K562 (cell line): ENCODE results near the gene VAC14. TPM values are rescaled to one million over a fixed set of nuclear protein-coding genes. Genes with fewer than 3 reads are reported as not detected.

ENCODE experiments used
- ATAC-seq: fragments of 200-7000 bp; cut with Tn5 transposase; 3 replicates; pipeline ENCODE4 v1.9.1; 2020; ENCODE audit warnings: moderate library complexity
- BruUV-seq: library from RNA; stranded (reverse); fragments of 400-500 nt; replicated peaks from 2 replicates; lab custom pipeline; 2021; lab: Mats Ljungman, UMichigan
- CTCF ChIA-PET: fragments of 300-600 bp; formaldehyde crosslinking; extraction: SDS; loops from one replicate; lab custom pipeline; 2021; ENCODE audit warnings: low intra/inter-chr PET ratio; lab: Yijun Ruan, JAX
- POLR2A ChIA-PET: fragments of 300-600, 350-650 bp; sonication (Branson Sonifier 250); formaldehyde crosslinking; extraction: SDS; loops from one replicate; lab custom pipeline; 2021; ENCODE audit warnings: antibody characterized with exemption, inconsistent platforms; lab: Yijun Ruan, JAX
- DNase-seq, 4 experiments: peaks; one replicate each; pipeline versions ENCODE4 v3.0.0 to v3.0.0-alpha.2; 2011 to 2018; ENCODE audit warnings: low spot score in 3 of 4, mixed read lengths in 3 of 4; ENCODE audit errors: extremely low read depth in 1 of 4
- FAIRE-seq: peaks from 2 replicates; lab custom pipeline; 2011; peaks lifted over from hg19 to GRCh38; lab: Jason Lieb, UNC
- H2AFZ ChIP-seq: 2 replicates; pipeline ENCODE4 v1.6.0; 2011; ENCODE audit warnings: low read depth, low read length, control low read depth, inconsistent platforms
- H3K27ac ChIP-seq: fragments of 200-600 bp; 3 replicates; pipeline ENCODE4 v1.8.0; 2011; ENCODE audit warnings: low read depth, mild to moderate bottlenecking, control low read depth, inconsistent platforms, low read length, moderate library complexity, mixed read lengths; ENCODE audit errors: extremely low read depth
- H3K27me3 ChIP-seq, 2 experiments: fragments of 300-600 bp in 1 of 2; 2 replicates in 1 of 2; 3 replicates in 1 of 2; pipeline versions ENCODE4 v1.6.0 to v1.8.0; 2011; ENCODE audit warnings: inconsistent platforms in 2 of 2, low read length in 2 of 2, mild to moderate bottlenecking in 1 of 2, mixed read lengths in 1 of 2, moderate library complexity in 1 of 2; ENCODE audit not compliant: control insufficient read depth in 2 of 2, insufficient read depth in 2 of 2
- H3K36me3 ChIP-seq: fragments of 300-600 bp; 3 replicates; pipeline ENCODE4 v1.8.0; 2011; ENCODE audit warnings: mild to moderate bottlenecking, low read length, inconsistent platforms; ENCODE audit not compliant: control insufficient read depth, insufficient read depth
- H3K4me1 ChIP-seq, 2 experiments: fragments of 200-600 bp in 1 of 2; replicated peaks in 1 of 2; 2 replicates in 1 of 2; 3 replicates in 1 of 2; pipeline versions ENCODE4 v1.5.1 to v1.8.0; 2011; ENCODE audit warnings: inconsistent platforms in 2 of 2, low read length in 2 of 2, mild to moderate bottlenecking in 1 of 2, mixed read lengths in 1 of 2, moderate library complexity in 1 of 2; ENCODE audit not compliant: control insufficient read depth in 2 of 2, insufficient read depth in 2 of 2
- H3K4me2 ChIP-seq: 2 replicates; pipeline ENCODE4 v1.6.1; 2011; ENCODE audit warnings: low read length, control low read depth, inconsistent platforms, mixed read lengths; ENCODE audit not compliant: insufficient read depth
- H3K4me3 ChIP-seq: fragments of 200-600 bp; sonication (generic), shearing (Covaris generic); 2 replicates; pipeline ENCODE4 v1.5.1; 2016; ENCODE audit warnings: control low read depth, inconsistent platforms
- H3K79me2 ChIP-seq: fragments of 200-600 bp; 3 replicates; pipeline ENCODE4 v1.8.0; 2011; ENCODE audit warnings: low read length, inconsistent platforms; ENCODE audit not compliant: control insufficient read depth, insufficient read depth
- H3K9ac ChIP-seq, 2 experiments: 2 replicates each; pipeline versions ENCODE4 v1.6.0 to v1.6.1; 2011; ENCODE audit warnings: low read depth in 2 of 2, low read length in 2 of 2, control low read depth in 1 of 2, inconsistent platforms in 1 of 2, mild to moderate bottlenecking in 1 of 2, mixed read lengths in 1 of 2; ENCODE audit not compliant: insufficient read depth in 1 of 2
- H3K9me1 ChIP-seq: one replicate; pipeline ENCODE4 v1.6.0; 2011; ENCODE audit warnings: inconsistent platforms, mild to moderate bottlenecking, low read length, moderate library complexity; ENCODE audit not compliant: control insufficient read depth, insufficient read depth
- H3K9me3 ChIP-seq: replicated peaks from 2 replicates; pipeline ENCODE4 v1.5.1; 2011; ENCODE audit warnings: low read depth, low read length, inconsistent platforms; ENCODE audit not compliant: control insufficient read depth, insufficient read depth
- H4K20me1 ChIP-seq: replicated peaks from 2 replicates; pipeline ENCODE4 v1.6.1; 2011; ENCODE audit warnings: low read length, inconsistent platforms, mixed read lengths; ENCODE audit not compliant: control insufficient read depth, insufficient read depth
- BCOR ChIP-seq: fragments of 450-650 bp; IDR thresholded peaks from 2 replicates; pipeline ENCODE4 v1.6.1; 2016
- BHLHE40 ChIP-seq: IDR thresholded peaks from 2 replicates; pipeline ENCODE4 v1.6.1; 2011; ENCODE audit warnings: low read length, improper control_type of control experiment
- HMGXB4 ChIP-seq: sonication (generic); formaldehyde crosslinking; IDR thresholded peaks from 2 replicates; pipeline ENCODE4 v1.8.1; 2023; ENCODE audit warnings: mild to moderate bottlenecking, missing genetic modification reagents
- KDM5B ChIP-seq: fragments of 200-600 bp; sonication (generic); IDR thresholded peaks from 2 replicates; pipeline ENCODE4 v1.6.1; 2012; ENCODE audit warnings: low read depth, mild to moderate bottlenecking, moderate library complexity, low read length, control low read depth, inconsistent platforms; ENCODE audit not compliant: insufficient replicate concordance
- NR2C1 ChIP-seq, 2 experiments: fragments of 450-650 bp; IDR thresholded peaks; 2 replicates each; pipeline ENCODE4 v1.6.1; 2017; ENCODE audit warnings: mild to moderate bottlenecking in 2 of 2, antibody characterized with exemption in 1 of 2, inconsistent platforms in 1 of 2, missing compliant biosample characterization in 1 of 2, missing genetic modification characterization in 1 of 2
- POU5F1 ChIP-seq: fragments of 150-350 bp; IDR thresholded peaks from 2 replicates; pipeline ENCODE4 v1.6.1; 2014; ENCODE audit warnings: borderline replicate concordance, low read length, low read depth, mild to moderate bottlenecking; ENCODE audit not compliant: partially characterized antibody
- RFX7 ChIP-seq: fragments of 250-450 bp; sonication (Bioruptor Pico); IDR thresholded peaks from 2 replicates; pipeline ENCODE4 v1.5.1; 2021; ENCODE audit warnings: mild to moderate bottlenecking
- ZNF140 ChIP-seq: fragments of 250-450 bp; sonication (Bioruptor Pico); IDR thresholded peaks from 2 replicates; pipeline ENCODE4 v1.8.0; 2021; ENCODE audit warnings: moderate library complexity, mild to moderate bottlenecking, inconsistent platforms
- WGBS: fragments of 100-300 bp; shearing (Covaris generic); methylation state at CpG from one replicate; pipeline ENCODE4 v1.1.6; 2016; ENCODE audit warnings: low coverage, mixed read lengths; ENCODE audit not compliant: insufficient coverage; ENCODE audit errors: missing lambda C conversion rate; 5-methylcytosine and 5-hydroxymethylcytosine counted together
- in situ Hi-C: fragments of 300-500 bp; cut with MboI; formaldehyde crosslinking; loops from 4 replicates; pipeline ENCODE4 v1.15.0; 2018; ENCODE audit warnings: inconsistent platforms, mixed read lengths
- intact Hi-C: fragments of 100-400 bp; cut with micrococcal nuclease; formaldehyde crosslinking; loops from 2 replicates; pipeline ENCODE4 v1.14.2; 2022
- polyA plus RNA-seq, 8 experiments: library from polyadenylated mRNA; depleted of rRNA in 4 of 8; stranded (reverse) in 5 of 8; unstranded in 3 of 8; fragments of >200 nt; fragmentation: Nextera tagmentation in 2 of 8; fragmentation: Illumina TruSeq in 1 of 8; extraction: Ambion mirVana in 2 of 8; extraction: Trizol in 1 of 8; gene quantifications; 2 replicates each; pipeline versions ENCODE4 v1.2.1 to v1.2.3, GENCODE V29; 2011 to 2014; ENCODE audit warnings: inconsistent platforms in 1 of 8, missing spikeins in 1 of 8
- total RNA-seq, 7 experiments: library from RNA; depleted of rRNA in 6 of 7; stranded (reverse); fragments of >200 nt in 6 of 7; fragmentation: Illumina TruSeq in 2 of 7; extraction: Trizol in 2 of 7; gene quantifications; 2 replicates each; pipeline versions ENCODE4 v1.2.1 to v1.2.3, GENCODE V29; 2011 to 2021; ENCODE audit warnings: low replicate concordance in 1 of 7

Gene VAC14
- total and polyA plus RNA-seq, 9 of the 15 experiments (the other 6 are each of a cell fraction or from before 2014, with no cell fraction given): 1.3 to 41.6 (median 26.6) TPM

- H3K9ac ChIP-seq: no peak overlapping the region; a peak in 2 of 4 replicates
- no peak for FAIRE-seq
- DNase-seq: no peak
- no peak overlapping the region for H3K27ac ChIP-seq
- TF ChIP-seq RFX7 (CRISPR knock-in tag): no peak
- TF ChIP-seq POU5F1: no peak
- TF ChIP-seq HMGXB4 (CRISPR knock-in tag): no peak
- TF ChIP-seq KDM5B: no peak
- TF ChIP-seq ZNF140 (CRISPR knock-in tag): no peak
- TF ChIP-seq BHLHE40: no peak
- no peak for TF ChIP-seq NR2C1 (IDR thresholded peaks at IDR 0.05)
- no peak for TF ChIP-seq NR2C1 (tag; IDR thresholded peaks at IDR 0.05)
- no peak for TF ChIP-seq BCOR
- no peaks in the 10 kb centered on the region for H3K9me1 ChIP-seq
- no peak overlapping the region for H3K4me3 ChIP-seq
- no peaks in the 10 kb centered on the region for H3K79me2 ChIP-seq
- in situ Hi-C loops (no loop called here), intact Hi-C loops (loop anchor here (5.0 kb wide), 1 partner anchor 49 kb away; the partner anchor contains the start of gene MTSS2)
- peaks cover 0 to 26% of the 10 kb centered on the region in 2 experiments; a peak in 2 of 5 replicates for H3K4me1 ChIP-seq
- 93% methylated on average over 12 of the region's 18 CpGs for WGBS
- ChIA-PET POLR2A (interaction anchor here (0.6 kb wide), 1 partner anchor 23 kb away, joined by 4 read pairs; no protein-coding TSS in a partner anchor), CTCF (no interaction called here)
- H3K4me2 ChIP-seq: no peak overlapping the region
- peaks cover 14% of the 10 kb centered on the region; the same call in 1 of the 3 replicates for H3K36me3 ChIP-seq
- no peaks in the 10 kb centered on the region for H3K27me3 ChIP-seq
- no peaks in the 10 kb centered on the region for H3K9me3 ChIP-seq
- H4K20me1 ChIP-seq: no peaks in the 10 kb centered on the region
- no peak for ATAC-seq
- no TSS peak for BruUV-seq
- H2AFZ ChIP-seq: no peak overlapping the region
Measured at GRCh38 chr16:70736465-70737376, 64.2 kb downstream of the VAC14 start.
